Glutamatergic neuron (in vitro differentiated cells): ENCODE results near the gene B4GALT4. TPM values are rescaled to one million over a fixed set of nuclear protein-coding genes. Genes with fewer than 3 reads are reported as not detected.

Experiments
- DNase-seq: peaks from one replicate; pipeline ENCODE4 v3.0.0; 2022
- H3K27ac Mint-ChIP-seq: one replicate; pipeline ENCODE4 v1.8.0; 2020; ENCODE audit warnings: mild to moderate bottlenecking, mixed read lengths, inconsistent platforms; ENCODE audit not compliant: unreplicated experiment
- H3K27me3 Mint-ChIP-seq: one replicate; pipeline ENCODE4 v1.8.0; 2020; ENCODE audit warnings: mild to moderate bottlenecking, moderate library complexity, mixed read lengths, inconsistent platforms; ENCODE audit not compliant: unreplicated experiment
- H3K36me3 Mint-ChIP-seq: one replicate; pipeline ENCODE4 v1.8.0; 2020; ENCODE audit warnings: mild to moderate bottlenecking, mixed read lengths, inconsistent platforms; ENCODE audit not compliant: unreplicated experiment
- H3K4me1 Mint-ChIP-seq: one replicate; pipeline ENCODE4 v1.8.0; 2020; ENCODE audit warnings: mild to moderate bottlenecking, low read depth, mixed read lengths, inconsistent platforms; ENCODE audit not compliant: unreplicated experiment
- H3K4me3 Mint-ChIP-seq: one replicate; pipeline ENCODE4 v1.8.0; 2020; ENCODE audit warnings: mild to moderate bottlenecking, mixed read lengths, inconsistent platforms; ENCODE audit not compliant: unreplicated experiment
- H3K9me3 Mint-ChIP-seq: one replicate; pipeline ENCODE4 v1.8.0; 2020; ENCODE audit warnings: mild to moderate bottlenecking, moderate library complexity, mixed read lengths, inconsistent platforms; ENCODE audit not compliant: unreplicated experiment
- total RNA-seq: library from RNA; stranded (reverse); fragmentation: NEBNext Ultra II Directional; extraction: Animal tissue kit (Norgen Biotek cat#: 25700); gene quantifications from one replicate; pipeline ENCODE4 v1.2.1, GENCODE V29; 2021; ENCODE audit not compliant: unreplicated experiment
- TF ChIP-seq, protein P1 (sequence below): fragments of 200-600 bp; sonication (generic); IDR thresholded peaks from one replicate; pipeline ENCODE4 v1.5.0; 2021; ENCODE audit not compliant: partially characterized antibody, unreplicated experiment

B4GALT4 gene
- total RNA-seq, 1 donor from 2014 or later = 24.3 TPM

DNA sequence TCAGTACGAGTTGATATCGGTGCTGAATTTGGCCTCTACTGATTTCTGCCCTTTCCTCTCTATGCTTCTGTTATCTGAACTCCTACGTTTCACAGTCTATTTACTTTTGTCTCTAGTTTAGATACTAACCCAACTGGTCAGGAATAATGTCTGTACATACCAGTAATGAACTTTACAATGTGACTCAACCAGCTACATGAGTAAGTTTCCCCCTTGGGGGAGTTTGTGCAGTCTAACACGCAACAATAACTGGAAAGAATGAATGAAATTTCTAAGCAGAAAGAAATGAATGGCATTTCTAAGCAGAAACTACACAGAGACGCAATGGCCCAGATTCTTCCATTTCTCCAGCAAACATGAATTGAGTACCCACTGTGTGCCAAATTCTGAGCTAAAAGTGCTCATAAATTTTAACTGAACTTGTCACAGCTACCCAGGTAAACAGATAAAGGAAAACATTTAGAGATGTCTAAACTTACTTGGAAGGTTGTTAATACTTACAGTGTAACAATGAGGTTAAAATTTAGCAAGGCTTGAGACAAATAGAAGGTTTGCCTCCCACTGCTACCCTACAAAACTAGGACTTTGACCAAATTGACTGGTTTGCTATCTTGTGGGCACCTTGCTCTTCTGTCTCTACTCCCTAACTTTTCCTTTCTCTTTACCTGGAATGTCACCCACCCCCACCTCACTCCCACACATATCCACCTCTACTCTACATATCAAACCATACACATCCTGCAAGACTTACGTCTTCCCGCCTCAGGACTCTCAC lies 55.7 kb downstream of the B4GALT4 start:
- Mint-ChIP-seq H3K4me1 (no peaks in the 10 kb centered on the region), H3K27me3 (peaks cover 1% of the 10 kb centered on the region), H3K4me3 (no peak overlapping the region), H3K9me3 (no peaks in the 10 kb centered on the region), H3K36me3 (no peaks in the 10 kb centered on the region), H3K27ac (no peak overlapping the region)
- TF ChIP-seq, protein P1, sequence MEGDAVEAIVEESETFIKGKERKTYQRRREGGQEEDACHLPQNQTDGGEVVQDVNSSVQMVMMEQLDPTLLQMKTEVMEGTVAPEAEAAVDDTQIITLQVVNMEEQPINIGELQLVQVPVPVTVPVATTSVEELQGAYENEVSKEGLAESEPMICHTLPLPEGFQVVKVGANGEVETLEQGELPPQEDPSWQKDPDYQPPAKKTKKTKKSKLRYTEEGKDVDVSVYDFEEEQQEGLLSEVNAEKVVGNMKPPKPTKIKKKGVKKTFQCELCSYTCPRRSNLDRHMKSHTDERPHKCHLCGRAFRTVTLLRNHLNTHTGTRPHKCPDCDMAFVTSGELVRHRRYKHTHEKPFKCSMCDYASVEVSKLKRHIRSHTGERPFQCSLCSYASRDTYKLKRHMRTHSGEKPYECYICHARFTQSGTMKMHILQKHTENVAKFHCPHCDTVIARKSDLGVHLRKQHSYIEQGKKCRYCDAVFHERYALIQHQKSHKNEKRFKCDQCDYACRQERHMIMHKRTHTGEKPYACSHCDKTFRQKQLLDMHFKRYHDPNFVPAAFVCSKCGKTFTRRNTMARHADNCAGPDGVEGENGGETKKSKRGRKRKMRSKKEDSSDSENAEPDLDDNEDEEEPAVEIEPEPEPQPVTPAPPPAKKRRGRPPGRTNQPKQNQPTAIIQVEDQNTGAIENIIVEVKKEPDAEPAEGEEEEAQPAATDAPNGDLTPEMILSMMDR = no peak
- no peak for DNase-seq

DNA sequence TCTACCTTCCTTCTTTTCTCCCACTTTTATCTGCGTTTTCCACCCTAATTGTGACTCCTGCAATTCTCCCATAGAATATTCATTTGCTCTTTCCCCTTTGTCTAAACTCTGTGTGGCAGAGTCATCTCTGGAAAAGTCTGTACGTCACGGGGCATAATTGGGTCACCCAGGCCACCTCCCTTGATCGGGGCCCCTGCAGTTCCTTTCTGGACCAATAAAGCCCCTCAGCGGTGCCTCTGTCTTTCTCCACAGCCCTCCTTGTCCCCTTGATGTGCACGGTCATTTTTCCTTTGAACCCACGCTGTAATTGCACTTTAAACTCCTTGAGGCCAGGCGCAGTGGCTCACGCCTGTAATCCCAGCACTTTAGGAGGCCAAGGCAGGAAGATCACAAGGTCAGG lies 56.6 kb downstream of the B4GALT4 start:
- H3K36me3 Mint-ChIP-seq = no peaks in the 10 kb centered on the region
- H3K4me1 Mint-ChIP-seq = no peaks in the 10 kb centered on the region
- no peak overlapping the region for H3K27ac Mint-ChIP-seq
- DNase-seq = no peak
- H3K4me3 Mint-ChIP-seq = no peak overlapping the region
- TF ChIP-seq, protein P1 = no peak
- H3K9me3 Mint-ChIP-seq = no peaks in the 10 kb centered on the region
- peaks cover 1% of the 10 kb centered on the region for H3K27me3 Mint-ChIP-seq

DNA sequence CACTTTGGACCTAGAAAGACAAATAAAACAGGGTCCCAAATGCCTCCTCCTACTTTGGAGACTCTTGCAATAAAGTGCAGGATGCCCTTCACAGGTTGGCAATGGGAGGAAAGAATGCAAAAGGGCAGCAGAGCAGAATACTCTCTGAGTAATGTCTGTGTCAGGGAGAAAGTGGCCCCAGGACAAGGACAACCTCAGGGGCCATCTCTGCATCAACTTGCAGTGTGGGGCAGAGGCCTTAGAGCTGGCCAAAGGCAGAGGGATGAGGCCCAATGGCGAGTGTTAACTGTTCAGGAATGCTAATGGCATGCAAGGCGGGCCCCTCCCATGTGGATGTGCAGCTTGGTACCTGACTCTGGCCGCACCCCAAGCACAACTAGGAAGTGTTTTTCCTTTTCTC lies 58.9 kb downstream of the B4GALT4 start:
- no peak for DNase-seq
- H3K4me3 Mint-ChIP-seq = no peak overlapping the region
- H3K36me3 Mint-ChIP-seq = no peaks in the 10 kb centered on the region
- TF ChIP-seq, protein P1 = no peak
- no peaks in the 10 kb centered on the region for H3K4me1 Mint-ChIP-seq
- no peak overlapping the region for H3K27ac Mint-ChIP-seq
- H3K27me3 Mint-ChIP-seq = peaks cover 1% of the 10 kb centered on the region
- H3K9me3 Mint-ChIP-seq = no peaks in the 10 kb centered on the region

DNA sequence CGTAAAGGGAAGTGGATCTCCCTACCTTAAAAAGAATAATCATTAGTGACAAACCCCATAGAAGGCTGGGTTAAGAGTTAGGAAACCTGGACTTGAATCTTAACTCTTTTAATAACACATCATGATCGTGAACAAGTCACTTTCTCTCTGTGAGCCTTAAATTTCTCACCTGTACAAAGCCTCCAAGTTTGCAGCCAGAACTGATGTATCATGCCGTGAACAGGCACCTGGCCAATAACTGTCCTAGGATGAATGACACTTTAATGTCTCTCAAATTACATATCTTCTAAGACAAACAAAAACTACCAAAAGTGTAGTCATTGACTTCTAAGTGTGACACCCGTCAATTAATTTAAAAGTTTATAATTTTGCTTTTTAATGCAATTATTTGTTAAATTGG lies 63.4 kb downstream of the B4GALT4 start:
- Mint-ChIP-seq H3K9me3 (no peaks in the 10 kb centered on the region), H3K27me3 (peaks cover 4% of the 10 kb centered on the region), H3K36me3 (no peaks in the 10 kb centered on the region), H3K4me3 (no peak overlapping the region), H3K4me1 (no peaks in the 10 kb centered on the region), H3K27ac (no peak overlapping the region)
- TF ChIP-seq, protein P1 = no peak
- no peak for DNase-seq

DNA sequence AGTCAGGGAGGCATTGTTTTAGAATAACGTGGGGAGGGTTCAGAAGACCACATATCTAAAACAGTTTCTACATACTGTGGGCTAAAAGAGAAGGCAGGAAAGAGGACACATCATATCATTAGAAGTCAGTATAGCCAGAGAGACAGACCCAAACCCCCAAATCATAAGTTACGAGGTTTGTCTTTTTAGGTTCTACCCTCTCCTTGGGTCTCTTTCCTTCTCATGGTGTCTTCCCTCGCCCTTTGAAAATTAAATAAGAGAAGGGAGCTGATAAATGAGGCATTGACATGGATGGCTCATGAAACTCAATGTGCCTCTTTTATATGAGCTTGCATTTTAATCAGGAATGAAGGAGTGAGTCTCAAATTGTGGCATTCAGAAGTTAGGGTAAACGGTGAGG lies 63.9 kb downstream of the B4GALT4 start:
- H3K4me3 Mint-ChIP-seq = no peak overlapping the region
- H3K36me3 Mint-ChIP-seq = no peaks in the 10 kb centered on the region
- H3K9me3 Mint-ChIP-seq = no peaks in the 10 kb centered on the region
- DNase-seq = no peak
- H3K27me3 Mint-ChIP-seq = peaks cover 5% of the 10 kb centered on the region
- H3K4me1 Mint-ChIP-seq = no peaks in the 10 kb centered on the region
- H3K27ac Mint-ChIP-seq = no peak overlapping the region
- TF ChIP-seq, protein P1 = no peak
